ENCODE results near the gene FAT2. TPM values are rescaled to one million over a fixed set of nuclear protein-coding genes. Genes with fewer than 3 reads are reported as not detected.

Gene FAT2
- total RNA-seq, 4 donors from 2014 or later = not detected

DNA sequence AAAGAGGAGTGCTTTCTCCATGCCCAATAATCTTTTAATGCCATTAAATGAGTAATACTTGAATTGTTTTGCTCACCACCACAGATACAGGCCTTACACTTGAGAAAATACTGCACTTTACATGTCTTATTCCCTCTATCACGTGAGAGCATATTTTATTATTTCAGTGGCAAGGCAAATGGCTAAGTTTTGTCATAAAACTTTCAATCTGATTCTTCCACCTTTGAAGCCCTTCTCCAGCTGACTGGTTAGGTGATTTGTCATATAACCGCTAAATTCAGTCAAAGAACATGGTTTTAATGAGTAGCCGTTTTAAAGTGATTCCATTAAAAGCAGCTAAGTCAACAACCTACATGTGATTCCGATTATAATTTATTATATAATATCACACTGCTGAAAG is 43.8 kb downstream of the FAT2 start:
- DNase-seq (no peak), ATAC-seq (no peak)
- Histone ChIP-seq H3K4me1 (no peaks in the 10 kb centered on the region), H3K27ac (no peak overlapping the region), H3K27me3 (no peaks in the 10 kb centered on the region), H3K36me3 (no peaks in the 10 kb centered on the region), H3K9me3 (no peaks in the 10 kb centered on the region), H3K4me3 (no peak overlapping the region)
- in situ Hi-C loops (cut with MboI; ENCODE audit: low sequenced_read_pairs in 4 of 4) = no loop called here
- TF ChIP-seq POLR2A (IDR thresholded peaks at IDR 0.05) = no peak
- TF ChIP-seq, protein P1, sequence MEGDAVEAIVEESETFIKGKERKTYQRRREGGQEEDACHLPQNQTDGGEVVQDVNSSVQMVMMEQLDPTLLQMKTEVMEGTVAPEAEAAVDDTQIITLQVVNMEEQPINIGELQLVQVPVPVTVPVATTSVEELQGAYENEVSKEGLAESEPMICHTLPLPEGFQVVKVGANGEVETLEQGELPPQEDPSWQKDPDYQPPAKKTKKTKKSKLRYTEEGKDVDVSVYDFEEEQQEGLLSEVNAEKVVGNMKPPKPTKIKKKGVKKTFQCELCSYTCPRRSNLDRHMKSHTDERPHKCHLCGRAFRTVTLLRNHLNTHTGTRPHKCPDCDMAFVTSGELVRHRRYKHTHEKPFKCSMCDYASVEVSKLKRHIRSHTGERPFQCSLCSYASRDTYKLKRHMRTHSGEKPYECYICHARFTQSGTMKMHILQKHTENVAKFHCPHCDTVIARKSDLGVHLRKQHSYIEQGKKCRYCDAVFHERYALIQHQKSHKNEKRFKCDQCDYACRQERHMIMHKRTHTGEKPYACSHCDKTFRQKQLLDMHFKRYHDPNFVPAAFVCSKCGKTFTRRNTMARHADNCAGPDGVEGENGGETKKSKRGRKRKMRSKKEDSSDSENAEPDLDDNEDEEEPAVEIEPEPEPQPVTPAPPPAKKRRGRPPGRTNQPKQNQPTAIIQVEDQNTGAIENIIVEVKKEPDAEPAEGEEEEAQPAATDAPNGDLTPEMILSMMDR (IDR thresholded peaks at IDR 0.05 in 4 of 5, conservative IDR thresholded peaks at IDR 0.05 in 1 of 5) = no peak
- intact Hi-C loops (cut with DNase I; ENCODE audit: low total_unique reads) = no loop called here

GRCh38 chr5:151541571-151541970 is 49.6 kb downstream of the FAT2 start:
- no peak for ATAC-seq

More at GRCh38 chr5:151541571-151541970, 49.6 kb downstream of the FAT2 start:
- no peaks in the 10 kb centered on the region for H3K9me3 ChIP-seq
- H3K27me3 ChIP-seq = no peaks in the 10 kb centered on the region
- no peak overlapping the region for H3K27ac ChIP-seq
- no peak for DNase-seq
- H3K4me1 ChIP-seq = no peaks in the 10 kb centered on the region
- no peak overlapping the region for H3K4me3 ChIP-seq
- intact Hi-C loops (cut with DNase I; ENCODE audit: low total_unique reads) = no loop called here
- no peaks in the 10 kb centered on the region for H3K36me3 ChIP-seq
- TF ChIP-seq, protein P1 (IDR thresholded peaks at IDR 0.05 in 4 of 5, conservative IDR thresholded peaks at IDR 0.05 in 1 of 5) = no peak
- TF ChIP-seq POLR2A (IDR thresholded peaks at IDR 0.05) = no peak
- in situ Hi-C loops (cut with MboI; ENCODE audit: low sequenced_read_pairs in 4 of 4) = no loop called here

Other genes with a start within 250 kb of the FAT2 start
- 10 to 100 TPM in 3 of 4 donors, 1 to 10 TPM in 1; 8.8 to 22.9 (median 16.4) TPM for gene SLC36A2, start 243.8 kb downstream of the FAT2 start, total RNA-seq
- 10 to 100 TPM in 2 of 4 donors, 1 to 10 TPM in 2; 4.6 to 14.7 (median 8.5) TPM for gene SLC36A1, start 143.7 kb downstream of the FAT2 start, total RNA-seq
- 100 to 1,000 TPM in 3 of 4 donors, 10 to 100 TPM in 1; 87.7 to 209 (median 163) TPM for gene SPARC, start 95.6 kb upstream of the FAT2 start, total RNA-seq
- gene ATOX1, start 167.3 kb upstream of the FAT2 start, total RNA-seq = 10 to 100 TPM; 31.4 to 71.6 (median 55.3) TPM
- 100 to 1,000 TPM in 3 of 4 donors, 10 to 100 TPM in 1; 80.5 to 114 (median 108) TPM for gene G3BP1, start 180.6 kb upstream of the FAT2 start, total RNA-seq

All from gastrocnemius medialis (tissue), 4 donors.